Glomerular endothelial cell (primary cell): ENCODE results near the gene DIRAS2. TPM values are rescaled to one million over a fixed set of nuclear protein-coding genes. Genes with fewer than 3 reads are reported as not detected.
"Not testable (repeated sequence)": the region's sequence is repeated elsewhere in the genome, so short reads cannot be mapped to it uniquely, and the experiment has no call there.

Experiments used
- DNase-seq: peaks from one replicate; pipeline ENCODE4 v3.0.0-alpha.2; 2011; ENCODE audit warnings: low read depth, low spot score; ENCODE audit errors: extremely low read depth
- total RNA-seq: library from RNA; depleted of rRNA; stranded (reverse); fragments of >200 nt; gene quantifications from 2 replicates; pipeline ENCODE4 v1.2.3, GENCODE V29; 2015

DIRAS2 gene, protein sequence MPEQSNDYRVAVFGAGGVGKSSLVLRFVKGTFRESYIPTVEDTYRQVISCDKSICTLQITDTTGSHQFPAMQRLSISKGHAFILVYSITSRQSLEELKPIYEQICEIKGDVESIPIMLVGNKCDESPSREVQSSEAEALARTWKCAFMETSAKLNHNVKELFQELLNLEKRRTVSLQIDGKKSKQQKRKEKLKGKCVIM
- 0.18 and 3.8 TPM in 2 replicates for total RNA-seq

DNA sequence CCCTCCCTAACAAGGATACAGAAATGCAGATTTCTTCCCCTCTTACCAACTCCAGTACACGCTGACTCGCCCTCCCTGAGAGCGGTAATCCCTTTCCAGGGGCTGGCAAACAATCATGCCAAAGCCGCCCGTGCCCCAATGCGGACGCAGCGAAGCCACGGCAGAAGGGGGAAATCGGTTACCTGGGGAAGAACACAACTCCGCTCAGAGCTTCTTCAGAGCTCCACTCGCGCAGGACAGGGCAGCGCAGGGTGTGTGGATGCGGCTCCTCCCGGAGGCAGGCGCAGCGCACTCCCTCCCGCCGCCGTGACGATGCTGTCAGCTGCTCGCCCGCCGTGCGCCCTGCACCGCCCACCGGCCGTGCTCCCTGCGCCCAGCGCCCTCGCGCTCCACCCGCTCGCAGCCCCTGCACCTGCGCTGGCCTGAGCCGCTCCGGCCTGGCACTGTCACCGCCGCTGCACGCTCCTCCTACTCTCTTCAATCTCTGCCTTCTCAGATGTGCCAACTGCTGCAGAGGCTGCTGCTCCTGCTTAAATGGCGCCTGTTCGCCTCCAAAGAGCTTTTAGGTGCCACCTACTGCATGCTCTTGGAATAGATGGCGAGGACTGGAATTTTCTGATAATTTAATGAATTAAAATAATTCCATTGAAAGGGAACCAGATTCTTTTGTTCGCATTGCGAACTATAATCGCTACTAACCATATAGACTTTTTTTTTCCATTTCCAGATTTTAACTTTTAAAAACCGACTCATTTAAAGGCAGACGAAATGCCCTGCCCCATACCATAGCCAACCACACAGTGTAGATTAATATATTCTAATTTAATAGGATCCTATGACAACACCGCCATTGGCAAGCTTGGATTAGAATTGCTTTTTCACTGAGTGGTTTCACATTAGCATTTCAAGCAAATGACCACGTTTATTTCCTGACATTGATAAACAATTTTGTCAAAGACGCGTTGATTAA is at the start of gene DIRAS2:
TSS of gene DIRAS2 (minus strand) at position 255 of the 970 bp plus-strand sequence. CDS start 28,997 bp downstream, outside the sequence.
- DNase-seq = no peak

DNA sequence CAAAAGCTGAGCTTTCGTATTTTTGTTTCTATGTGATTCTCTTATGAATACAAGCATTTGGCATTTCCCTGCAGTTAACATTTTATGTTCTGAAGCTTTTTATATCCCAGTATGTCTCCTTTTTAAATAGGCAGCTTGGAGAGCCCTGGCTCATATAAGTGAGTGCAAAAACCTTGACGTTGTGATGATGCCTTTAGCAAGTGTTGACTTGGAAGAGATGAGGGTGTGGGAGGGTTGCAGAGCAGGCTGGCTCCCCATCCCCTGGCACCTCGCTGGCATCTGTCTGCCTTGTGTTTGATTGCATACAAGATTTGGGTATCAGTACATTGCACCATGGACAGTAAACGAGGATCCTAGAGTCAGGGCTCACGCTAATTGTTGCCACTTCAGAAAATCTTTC is 42.1 kb upstream of the DIRAS2 start:
- DNase-seq = no peak

DNA sequence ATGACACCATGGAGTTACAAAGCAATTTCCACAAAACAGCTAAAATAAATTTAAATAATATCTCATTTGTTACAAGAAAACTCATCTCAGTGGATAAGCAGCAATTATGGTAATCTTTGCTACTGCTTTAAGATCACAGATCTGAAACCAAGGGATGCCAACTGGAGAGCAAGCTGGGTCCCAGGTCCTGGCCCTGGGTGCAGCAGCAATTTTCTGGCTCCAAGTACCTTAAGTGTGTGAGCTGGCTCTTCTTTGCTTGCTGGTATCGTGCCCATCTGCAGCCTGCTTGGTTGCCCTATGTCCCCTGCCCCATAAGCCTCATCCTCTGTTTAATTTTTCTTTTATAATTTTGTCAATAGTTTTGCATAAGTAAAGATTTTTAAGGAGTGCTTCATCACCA is 41.5 kb upstream of the DIRAS2 start:
- DNase-seq = no peak

DNA sequence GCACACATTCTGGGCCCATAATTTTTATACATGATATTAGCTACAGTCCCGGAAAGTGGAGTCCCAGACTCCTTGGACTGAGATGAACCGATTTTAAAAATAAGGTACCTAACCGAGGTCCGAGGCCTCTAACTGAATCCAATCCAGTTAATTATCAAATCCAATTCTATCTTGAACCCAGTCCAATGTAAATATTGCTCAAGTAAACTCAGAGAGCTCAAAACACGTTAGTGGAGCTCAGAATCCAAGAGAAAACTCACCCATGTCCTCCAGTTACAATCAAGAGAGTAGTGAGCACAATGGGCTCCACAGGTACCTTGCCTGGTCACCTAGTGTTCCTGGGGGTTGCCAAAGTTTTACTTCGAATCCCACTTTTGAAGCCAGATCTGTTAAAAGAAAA is 37.9 kb upstream of the DIRAS2 start:
- no peak for DNase-seq

DNA sequence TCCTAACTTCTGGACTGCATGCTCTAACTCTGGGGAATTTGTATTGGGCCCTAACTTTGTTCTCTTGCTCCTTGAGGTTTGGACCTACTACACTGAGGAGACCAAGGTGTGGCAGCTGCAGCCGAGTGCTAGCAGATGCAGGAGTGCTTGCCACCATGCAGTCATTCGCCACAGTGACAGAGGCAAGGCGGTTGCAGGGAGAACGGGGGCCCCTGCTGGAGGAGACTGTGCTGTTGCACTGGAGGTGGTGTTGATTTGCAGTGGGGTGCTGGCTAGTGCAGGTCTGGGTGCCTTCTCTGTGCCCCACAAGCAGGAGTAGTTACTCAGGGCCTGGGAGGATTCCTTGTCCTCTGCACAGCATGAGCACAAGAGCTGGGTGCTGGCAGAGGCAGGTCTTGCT is 22.4 kb upstream of the DIRAS2 start:
- no peak for DNase-seq

DNA sequence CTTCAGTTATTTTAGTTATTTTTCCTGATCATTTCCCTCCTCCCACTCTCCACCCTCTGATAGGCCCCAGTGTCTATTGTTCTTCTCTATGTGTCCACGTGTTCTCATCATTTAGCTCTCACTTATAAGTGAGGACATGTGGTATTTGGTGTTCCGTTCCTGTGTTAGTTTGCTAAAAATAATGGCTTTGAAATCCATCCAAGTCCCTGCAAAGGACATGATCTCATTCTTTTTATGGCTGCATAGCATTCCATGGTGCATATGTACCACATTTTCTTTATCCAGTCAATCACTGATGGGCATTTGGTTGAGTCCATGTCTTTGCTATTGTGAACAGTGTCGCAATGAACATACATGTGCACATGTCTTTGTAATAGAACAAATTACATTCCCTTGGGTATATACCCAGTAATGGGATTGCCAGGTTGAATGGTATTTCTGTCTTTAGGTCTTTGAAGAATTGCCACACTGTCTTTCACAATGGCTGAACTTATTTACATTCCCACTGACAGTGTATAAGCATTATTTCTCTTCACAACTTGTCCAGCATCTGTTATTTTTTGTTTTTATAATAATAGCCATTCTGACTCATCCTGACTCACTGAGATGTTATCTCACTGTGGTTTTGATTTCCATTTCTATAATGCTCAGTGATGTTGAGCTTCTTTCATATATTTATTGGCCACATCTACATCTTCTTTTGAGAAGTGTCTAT is 17.2 kb upstream of the DIRAS2 start:
- no peak for DNase-seq

DNA sequence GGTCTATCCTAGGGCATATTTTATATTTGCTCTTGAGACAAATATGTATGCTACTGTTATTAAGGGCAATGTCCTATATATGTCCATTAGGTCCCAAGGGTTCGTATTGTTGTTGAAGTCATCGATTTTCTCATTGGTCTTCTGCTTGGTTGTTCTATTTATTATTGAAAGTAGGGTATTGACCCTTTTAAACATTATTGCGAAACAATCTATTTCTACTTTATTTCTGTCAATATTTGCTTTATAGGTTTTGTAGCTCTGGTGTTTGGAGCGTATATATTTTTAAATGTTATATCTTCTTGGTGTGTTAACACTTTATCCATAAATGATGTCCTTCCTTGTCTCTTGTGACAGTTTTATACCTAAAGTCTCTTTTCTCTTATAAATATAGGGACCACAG is 16.2 kb upstream of the DIRAS2 start:
- no peak for DNase-seq

DNA sequence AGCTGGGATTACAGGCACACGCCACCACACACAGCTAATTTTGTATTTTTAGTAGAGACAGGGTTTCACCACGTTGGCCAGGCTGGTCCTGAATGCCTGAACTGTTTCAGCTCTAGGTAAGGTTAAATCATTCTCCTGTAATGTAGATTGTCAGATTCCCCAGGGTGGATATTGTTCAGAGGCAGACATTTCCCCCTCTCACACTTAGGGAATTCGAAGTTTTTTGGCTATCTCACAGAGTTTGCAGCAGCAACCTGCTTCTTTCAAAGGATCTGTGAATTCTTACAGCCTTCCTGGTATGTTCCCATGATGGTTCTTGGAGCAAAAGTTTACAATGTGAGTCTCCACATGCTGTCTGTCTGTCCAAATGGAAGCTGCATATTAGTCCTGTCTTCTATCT is 15.6 kb upstream of the DIRAS2 start:
- no peak for DNase-seq

DNA sequence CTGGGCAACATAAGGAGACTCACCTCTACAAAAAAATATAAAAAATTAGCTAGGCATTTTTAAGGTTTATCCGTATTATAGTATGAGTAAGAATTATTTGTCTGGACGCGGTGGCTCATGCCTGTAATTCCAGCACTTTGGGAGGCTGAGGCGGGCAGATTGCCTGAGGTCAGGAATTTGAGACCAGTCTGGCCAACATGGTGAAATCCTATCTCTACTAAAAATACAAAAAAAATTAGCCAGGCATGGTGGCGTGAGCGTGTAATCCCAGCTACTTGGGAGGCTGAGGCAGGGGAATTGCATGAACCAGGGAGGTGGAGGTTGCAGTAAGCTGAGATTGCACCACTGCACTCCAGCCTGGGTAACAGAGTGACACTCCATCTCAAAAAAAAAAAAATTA is 14.3 kb upstream of the DIRAS2 start:
- DNase-seq = not testable (repeated sequence)

DNA sequence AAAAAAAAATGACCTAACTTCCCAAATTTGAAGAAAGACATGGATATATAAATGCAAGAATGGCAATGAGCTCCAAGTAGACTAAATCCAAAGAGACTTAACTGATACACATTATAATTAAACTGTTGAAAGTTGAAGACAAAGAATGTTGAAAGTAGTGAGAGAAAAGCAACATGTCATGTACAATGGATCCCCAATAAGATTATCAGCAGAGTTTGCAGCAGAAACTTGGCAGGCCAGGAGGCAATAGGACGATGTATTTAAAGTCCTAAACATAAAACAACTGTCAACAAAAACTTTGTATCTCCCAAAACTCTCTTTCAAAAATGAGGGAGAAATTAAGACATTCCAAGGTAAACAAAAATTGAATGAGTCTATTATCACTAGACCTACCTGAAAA is 8.6 kb upstream of the DIRAS2 start:
- no peak for DNase-seq

DNA sequence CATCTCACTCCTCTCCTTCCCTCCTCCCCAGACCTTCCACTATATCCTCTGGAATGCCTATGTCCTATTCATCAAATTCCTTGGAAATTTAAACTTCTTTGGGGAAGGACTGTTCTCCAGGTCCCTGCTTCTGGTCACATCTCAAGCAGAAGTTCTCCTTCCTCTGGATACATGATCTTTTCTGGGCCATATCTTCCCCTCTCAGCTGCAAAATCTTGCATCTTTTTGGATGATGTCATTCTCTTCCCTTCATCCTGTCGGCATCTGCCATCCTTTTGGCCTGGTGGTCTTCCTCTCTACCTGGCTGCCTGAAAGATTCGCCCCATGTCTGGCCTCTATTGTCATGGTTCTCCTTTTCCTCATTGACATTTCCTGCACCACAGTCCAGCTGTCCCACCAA is 5.2 kb upstream of the DIRAS2 start:
- DNase-seq = no peak

DNA sequence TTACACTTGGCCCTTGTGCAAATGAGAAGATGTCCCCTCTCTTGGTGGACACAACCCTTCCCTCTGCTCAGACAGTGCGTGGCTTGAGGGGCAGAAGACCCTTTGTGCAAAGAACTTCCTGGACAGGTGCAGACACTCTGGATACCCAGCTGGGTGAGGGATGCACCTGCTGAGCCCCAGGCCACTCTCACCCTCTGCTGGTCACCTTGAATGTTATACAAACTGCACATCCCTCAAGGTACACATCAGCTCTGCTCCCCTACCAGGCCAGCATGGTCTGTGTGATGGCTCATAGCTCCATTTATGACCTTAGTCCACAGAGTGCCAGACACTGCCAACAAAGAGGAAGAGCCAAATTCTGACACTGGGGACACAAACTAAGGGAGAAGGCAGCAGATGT is 3.1 kb upstream of the DIRAS2 start:
- DNase-seq = no peak

DNA sequence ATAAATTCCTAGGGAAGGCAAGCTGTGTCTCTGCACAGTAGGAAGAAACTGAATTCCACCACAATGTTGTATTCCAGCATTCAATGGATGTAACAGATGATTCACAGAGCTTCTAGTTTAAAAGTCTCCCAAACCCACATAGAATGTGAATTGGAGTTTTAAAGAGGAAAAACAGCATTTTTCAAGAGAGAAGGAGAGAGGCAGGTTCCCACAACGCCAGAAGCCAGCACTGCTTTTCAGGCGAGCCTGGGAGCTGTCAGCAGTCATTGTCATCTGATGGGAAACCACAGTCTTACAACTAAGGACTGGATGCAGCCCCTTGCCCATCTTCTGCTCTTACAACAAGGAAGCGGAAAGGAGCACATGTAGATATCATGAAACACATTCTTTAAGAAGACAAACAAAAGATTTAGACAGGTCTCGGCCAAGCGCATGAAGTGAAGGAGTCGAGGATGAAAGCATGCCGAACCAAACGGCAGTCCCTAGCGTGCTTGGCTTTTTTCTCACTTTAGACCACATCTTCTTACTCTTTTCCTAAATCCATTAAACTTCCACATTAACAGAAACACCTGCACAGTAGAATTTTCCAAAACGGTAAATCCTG is 638 bp downstream of the DIRAS2 start:
- DNase-seq = no peak

DNA sequence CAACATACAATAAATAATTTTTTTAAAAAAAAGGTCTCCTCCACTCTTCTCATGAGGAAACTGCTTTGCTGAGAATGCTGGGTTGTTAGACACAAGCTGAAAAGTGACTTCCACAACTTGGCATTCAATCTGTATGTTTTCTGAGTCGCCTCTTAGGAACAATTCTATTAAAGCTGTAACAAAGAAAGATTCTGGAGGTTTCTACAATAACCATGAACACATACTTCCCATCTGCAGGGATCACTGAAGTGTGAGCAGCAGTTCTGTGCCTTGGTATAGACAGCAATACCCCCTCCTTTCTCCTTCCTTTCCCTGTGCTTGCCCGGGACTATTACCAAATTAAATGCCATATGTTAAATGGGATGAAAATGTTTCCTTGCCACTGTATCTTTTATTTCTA is 1.5 kb downstream of the DIRAS2 start:
- no peak for DNase-seq

DNA sequence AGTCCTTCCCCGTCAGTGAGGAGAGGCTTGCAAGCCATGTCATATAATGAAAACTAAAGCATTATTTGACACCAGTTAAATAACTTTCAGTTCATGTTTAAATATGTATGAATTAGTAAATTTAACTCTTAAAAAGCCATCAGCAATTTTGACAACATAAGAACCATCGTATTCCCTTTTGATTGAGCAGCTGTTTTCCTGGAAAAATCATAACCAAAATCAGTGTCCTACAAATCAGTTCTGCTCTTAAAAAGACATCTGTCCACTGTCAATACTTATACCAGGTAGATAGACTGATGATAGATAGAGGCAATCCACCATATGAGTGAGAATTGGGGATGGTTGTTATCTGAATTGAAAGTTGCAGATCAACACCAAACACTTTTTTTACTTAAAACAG is 2.3 kb downstream of the DIRAS2 start:
- DNase-seq = no peak

DNA sequence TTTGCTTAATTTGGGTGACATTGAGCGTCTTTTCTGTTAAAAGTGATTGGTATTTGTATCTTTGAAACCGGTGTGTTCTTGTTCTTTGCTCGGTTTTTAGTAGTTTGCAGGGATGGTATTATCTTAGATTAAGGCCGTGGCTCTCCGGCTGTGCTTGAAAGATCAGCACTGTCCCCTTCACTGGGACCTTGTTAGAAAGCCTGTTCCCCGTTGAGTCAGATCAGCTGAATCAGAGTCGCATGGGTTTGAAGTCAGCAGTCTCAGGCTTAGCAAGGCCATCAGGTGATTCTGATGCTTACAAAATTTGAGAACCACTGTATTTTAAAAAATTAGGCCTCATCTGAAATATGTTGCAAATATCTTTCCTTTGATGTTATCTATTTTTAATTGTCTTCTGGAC is 5.0 kb downstream of the DIRAS2 start:
- no peak for DNase-seq

DNA sequence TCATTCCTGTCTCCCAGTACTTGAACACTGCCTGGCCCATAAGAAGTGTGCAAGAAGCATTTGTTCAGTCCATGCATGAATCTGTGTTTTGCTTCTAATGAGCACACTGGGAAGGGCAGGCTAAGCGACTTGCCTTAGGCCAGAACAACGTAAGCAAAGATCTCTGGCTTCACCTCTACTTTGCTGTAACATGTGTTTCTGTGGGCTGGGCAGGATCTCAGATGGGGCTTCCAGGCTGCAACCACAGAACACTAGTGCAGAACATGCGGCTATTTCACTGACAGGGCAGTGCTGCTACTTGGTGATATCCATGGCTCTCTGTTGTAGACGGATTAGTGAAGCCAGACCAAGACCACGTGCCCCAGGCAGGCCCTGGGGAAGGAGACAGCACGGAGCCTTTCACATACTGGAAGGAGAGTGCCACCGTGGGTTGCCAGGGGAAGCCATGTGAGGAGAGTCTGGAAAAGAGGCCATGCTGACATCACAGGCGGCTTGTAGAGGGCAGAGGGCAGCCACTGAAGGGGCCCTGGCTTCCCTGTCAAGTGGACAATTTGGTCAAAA is 9.9 kb downstream of the DIRAS2 start:
- DNase-seq = no peak

DNA sequence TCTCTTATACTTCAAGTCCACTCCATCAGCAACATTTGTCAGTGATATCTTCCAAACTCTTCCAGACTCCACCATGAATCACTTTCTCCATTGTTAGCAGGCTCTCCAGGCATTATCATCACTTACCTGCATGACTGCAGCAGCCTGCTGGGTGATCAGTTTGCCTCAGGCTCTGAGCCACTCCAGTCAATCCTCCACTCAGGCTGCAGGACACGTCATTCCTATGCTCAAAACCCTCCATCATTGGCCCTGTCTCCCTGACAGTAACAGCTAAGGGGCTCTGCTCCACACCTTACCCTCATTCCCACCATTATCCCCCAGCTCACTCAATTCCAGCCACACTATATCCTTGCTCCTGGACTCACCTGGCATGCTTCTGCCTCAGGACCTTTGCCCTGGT is 10.7 kb downstream of the DIRAS2 start:
- no peak for DNase-seq

DNA sequence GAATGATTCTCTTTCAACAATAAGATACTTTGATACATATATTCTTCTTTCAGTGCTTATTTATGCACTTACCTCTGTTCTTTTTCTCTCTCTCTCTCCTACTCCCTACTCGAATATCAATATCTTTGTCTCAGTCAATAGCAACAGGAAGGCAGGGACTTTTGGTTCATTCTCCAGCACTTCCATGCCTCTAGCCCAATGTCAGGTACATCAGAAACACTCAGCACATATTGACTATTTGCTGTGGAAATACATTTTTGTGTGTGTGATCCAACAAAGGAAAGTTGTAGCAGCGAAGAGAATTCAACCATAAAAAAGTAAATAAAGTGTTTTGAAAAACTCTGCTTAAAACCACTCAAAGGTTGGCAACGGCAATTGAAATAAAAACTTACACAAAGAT is 12.6 kb downstream of the DIRAS2 start:
- no peak for DNase-seq

DNA sequence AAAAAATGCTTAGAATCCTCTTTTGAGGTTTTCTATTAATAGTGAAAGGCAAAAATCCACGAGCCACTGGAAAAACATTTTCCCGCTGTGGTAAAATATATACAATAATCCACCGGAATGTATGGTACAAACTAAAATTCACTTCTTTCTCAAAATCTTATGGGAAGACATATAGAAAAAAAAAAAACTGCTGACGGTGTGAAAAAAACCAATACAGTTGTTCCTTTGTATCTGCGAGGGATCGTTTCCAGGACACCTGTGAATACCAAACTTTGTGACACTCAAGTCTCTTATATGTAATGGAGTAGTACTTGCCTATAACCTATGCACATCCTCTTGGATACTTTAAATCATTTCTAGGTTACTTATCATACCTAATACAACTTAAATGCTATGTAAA is 13.3 kb downstream of the DIRAS2 start:
- DNase-seq = no peak

DNA sequence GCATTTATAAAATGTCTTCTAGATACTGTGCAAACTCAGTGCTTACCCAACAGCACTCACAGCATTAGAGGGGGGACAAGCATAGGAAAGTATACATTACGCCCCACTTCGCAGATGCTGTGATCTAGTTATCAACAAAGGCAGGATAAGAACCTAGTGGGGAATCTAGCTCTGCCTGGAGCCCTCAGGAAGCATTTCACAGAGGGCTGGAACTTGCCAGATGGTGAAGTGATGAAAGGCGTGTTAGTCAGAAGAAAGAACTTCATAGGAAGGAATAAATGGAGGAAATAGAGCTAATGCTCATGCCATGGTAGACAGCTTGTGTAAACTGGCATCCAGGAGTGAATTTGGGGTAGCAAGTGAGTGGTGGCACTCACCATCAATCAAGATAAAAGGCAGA is 25.8 kb downstream of the DIRAS2 start:
- DNase-seq = no peak
